Stimulated activated CD8-positive, alpha-beta memory T cell treated with anti-CD3 and anti-CD28 coated beads, Interleukin-12 subunit alpha, Interleukin-12 subunit beta, amount 100 ng/mL, for 1 hour (primary cell): ENCODE measurements around the gene CANT1.
"Not testable (repeated sequence)": the region's sequence is repeated elsewhere in the genome, so short reads cannot be mapped to it uniquely, and the experiment has no call there.

Experiments
- DNase-seq: peaks from one replicate; pipeline ENCODE4 v3.0.0-alpha.2; 2020; ENCODE audit warnings: low read depth

The CANT1 gene

DNA sequence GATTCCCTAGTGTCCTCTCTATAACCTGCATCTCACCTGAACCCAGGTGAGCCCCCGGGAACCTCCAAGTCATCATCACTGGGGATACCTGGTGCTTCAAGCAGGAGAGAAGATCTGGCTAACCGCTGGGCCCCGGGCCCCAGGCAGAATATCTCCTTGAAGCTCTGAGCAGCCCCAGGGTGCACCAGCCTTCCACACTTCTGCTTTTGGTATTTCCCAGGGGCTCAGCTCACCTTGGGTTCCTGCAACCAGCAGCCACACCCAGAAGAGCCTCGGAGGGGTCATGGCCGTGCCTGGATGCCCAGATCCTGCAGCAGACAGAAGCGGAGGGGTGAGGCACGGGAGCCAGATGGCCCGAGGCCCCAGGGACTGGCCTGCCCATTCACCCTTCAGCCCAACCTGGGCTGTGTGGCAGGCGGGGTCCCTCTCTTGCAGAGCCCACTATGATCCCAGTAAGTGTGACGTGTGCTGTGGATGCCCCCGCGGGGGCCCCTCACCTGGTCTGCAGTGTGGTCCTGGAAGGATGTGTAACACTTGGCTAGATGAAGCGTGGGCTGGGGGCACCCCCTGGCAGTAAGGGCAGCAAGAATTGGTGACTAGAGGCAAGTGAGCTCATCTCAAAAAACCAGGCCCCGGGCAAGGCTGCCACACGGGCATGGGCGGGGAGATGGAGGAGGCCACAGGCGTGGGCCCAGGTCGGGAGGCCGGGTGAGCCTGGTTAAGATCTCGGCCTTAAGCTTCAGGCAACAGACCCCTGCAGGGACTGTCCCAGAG, 32.5 kb downstream of the CANT1 start:
- no peak for DNase-seq

DNA sequence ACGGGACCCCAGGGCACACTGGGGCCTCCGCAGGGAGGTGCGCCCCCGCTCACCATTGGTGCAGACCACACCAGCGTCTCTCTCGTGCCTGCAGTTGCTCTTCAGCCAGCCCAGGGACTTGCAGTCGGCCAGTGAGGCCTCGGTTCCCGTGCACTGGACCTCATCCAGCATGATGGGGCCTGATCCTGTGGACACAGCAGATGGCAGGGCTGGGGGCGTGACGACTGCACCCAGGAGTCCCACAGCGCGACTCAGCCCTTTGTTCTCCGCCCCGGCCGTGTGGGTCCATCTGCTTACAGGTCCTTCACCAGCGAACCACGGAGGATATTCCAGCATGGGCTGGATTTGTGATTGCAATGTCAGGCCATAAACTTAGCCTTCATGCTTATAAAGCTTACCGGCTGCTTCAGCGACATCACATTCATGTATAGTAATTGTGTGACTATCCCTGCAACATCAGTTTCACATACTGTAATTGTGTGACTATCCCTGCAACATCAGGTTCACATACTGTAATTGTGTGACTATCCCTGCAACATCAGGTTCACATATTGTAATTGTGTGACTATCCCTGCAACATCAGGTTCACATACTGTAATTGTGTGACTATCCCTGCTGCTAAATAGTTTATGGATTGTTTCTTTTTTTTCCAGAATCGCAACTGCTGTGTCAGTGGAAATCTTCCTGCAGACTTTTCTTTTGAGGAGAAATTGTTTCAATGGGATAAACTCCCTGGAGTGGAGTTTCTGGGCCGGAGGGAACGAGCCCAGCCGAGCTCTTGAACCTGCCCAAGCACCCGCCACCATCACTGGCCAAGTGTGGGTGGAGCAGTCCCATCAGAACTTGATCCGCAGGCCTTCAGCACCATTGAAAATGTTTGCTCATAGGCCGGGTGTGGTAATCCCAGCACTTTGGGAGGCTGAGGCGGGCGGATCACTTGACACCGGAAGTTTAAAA, 34.7 kb downstream of the CANT1 start:
- no peak for DNase-seq

DNA sequence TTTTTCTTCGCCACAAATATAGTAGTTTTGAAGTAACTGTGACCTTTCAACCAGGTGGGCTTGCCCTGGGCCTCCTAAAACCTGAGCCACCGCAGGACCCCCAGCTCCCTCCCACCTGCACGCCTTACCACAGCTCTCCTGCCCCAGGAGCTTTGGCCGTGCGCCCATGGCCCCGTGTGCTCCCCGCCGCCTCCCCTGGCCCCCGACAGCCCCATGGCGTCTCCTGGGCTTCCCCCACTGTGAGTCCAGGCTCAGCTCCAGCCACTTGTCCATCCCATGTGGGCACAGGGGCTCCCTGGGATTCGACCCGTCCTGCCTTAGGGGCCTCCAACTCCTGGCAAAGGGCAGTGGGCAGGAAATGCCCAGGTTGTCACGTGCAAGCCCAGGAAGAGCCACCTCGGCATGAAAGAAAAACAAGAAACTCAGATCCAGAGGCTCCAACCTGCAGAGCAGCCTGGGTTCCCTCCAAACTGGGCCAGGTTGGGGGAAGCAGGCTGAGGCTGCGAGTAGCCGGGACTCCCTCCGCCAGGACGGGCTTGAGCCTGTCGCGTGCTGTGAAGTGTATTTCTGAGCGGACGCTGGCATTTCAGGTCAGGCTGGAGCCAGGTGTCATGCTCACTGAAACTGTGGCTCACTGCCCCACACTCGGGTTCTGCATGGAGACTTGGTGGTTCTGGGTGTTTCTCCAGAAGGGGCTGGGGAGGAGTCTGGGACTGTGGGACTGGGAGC, 35.6 kb downstream of the CANT1 start:
- no peak for DNase-seq

DNA sequence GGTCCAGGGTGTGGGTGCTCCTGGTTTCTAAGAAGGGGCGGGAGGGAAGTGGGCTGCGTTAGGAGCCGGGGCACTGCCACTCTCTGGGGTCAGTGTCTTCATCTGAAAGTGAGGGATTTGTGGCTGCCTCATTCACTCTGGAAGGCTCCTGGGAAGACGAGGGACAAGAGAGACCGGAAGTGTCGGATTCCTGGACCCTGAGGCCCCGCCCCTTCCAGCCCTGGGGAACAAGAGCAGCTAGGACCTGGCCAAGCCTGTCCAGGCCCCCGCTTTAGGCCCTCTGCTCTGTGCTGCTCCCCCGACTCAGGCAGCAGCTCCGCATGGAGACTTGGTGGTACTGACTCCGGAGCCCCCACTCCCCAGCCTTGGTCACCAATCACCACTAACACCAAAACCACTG, 36.4 kb downstream of the CANT1 start:
- DNase-seq: no peak

DNA sequence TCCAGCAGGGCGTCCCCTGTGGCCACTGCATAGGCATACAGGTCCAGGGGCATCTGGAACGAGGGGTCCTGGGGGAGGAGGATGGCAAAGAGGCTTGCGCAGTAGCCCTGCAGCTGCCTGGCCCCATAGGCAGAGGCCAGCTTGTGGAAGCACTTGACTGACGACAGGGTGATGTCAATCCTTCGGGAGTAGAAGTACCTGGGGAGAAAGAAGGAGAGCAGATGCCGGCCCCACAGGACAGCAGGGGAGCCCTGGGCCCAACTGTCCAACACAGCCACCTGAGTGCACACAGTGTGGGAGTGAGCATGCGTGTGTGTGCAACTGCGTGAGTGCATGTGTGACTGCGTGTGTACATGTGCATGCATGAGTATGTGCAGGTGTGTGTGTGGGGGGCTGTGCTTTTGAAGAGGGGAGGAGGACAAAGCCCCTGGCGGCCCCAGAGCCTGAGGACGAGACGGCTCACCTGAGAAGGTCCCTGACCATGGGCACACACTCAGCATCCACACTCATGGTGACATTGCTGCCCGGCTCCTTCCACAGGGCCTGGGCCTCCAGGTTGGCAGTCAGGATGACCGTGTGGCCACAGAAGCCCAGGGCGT, 37.0 kb downstream of the CANT1 start:
- no peak for DNase-seq

DNA sequence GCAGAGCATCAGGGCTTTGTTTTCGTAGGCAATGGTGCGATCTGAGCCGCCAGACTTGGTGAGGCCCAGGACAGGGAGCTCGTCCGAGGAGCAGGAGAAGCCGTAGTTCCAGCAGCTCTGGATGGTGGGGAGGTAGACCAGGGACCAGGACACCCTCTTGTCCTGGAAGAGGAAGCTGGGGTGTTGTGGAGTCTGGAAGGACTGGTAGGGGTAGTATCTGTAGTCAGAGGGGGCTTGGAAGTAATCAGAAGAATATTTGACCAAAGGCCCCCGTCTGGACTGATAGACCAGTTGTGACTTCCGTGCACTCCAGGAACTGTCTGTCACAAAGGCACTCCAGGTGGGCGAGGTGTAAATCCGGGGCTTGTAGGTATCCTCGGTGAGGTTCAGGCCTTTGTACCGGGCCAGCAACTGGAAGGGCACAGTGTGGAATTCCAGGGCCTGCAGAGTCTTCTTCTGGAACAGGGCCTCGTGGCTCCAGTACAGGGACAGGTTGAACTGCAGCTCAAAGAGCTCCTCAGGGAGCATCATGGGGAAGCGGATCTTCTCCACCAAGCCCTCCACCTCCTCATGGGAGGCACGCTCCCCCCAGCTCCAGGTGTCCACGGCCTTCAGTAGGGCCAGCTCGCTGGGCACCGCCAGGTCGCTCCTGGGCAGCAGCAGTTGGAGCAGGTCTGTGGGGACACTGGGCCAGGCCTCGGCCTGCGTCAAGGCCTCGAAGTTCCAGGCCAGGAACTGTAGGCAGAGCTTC, 37.6 kb downstream of the CANT1 start:
- no peak for DNase-seq

DNA sequence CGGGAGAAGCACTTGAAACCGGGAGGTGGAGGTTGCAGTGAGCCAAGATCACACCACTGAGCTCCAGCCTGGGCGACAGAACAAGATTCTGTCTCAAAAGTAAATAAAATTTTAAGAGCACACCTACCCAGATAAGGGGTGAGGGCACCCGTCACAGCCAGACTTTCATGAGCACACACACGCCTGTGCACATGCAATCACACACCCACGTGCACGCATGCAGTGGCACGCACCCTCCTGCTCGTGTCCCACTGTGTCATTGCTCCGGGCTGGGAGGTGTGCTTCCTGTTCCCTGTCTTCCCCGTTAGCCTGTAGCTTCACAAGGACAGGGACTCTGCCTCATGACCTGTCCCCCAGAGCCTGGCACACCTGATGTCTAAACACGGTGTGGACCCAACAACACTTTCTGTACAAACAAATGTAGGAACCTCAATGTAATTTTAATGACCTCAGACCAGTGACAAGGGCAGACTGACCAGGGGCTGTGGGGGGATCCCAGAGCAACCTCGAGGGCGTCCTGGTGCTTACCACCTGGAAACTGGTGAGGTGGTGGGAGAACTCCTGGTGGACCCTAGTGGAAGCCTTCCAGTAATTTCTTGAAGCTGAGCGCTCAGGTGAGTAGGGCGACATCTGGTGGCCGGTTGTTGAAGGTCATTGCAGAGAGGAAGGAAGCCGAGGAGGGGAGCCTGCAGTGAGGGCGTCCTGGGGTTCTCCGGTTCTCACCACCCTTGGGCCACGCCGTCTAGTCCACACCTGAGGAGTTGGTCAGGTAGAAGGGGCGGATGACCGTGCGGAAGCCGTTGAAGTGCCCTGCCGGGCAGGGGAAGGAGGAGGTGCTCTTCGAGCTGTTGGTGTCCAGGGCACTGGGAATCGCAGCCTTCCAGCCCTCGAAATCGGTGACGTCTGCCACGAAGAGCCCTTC, 38.5 kb downstream of the CANT1 start:
- DNase-seq: peak; percentile 67

DNA sequence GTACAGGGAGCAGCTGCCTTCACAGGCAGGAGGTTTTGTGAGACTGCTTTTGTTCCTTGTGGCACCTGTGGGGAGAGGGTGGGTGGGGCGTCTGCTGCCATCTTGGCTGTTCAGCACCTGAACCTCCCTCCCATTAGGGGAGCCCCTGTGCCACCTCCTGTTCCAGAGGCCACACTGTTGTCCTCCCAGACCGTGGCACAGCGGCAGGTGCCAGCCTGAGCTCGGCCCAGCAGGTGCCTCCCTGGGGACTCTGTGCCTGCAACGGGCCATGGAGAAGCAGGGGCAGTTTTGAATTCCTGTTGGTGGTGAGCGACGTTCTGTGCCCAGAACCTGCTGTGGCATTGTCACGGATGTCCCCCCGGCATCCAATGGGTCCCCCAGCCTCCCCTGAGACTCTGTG, 39.7 kb downstream of the CANT1 start:
- no peak for DNase-seq

DNA sequence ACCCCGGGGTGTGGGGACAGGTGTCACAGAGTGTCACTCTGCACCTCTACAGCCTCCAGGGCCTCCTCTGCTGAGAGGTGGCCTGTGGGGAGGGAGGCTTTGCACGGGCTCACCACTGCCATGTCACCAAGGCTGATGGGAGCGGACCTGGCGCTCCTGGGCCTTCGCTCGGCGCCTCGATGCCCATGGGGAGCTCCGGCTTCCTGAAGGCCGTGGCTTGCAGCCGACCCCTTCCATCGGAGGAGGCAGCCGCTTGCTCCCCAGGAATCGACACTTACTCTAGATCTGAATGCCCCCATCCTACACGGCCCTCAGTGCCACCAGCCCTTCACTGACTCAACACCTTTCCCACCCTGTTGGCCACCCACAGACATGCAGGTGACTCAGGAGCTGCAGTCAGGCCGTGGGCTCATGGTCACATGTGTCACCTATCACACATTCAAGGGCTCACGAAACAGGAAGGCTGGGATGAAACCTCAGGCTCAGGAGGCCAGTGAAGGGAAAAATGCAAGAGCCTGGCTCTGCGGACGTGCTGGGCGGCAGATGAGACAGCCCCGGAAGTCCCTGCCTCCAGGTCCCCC, 41.7 kb downstream of the CANT1 start:
- DNase-seq: no peak

DNA sequence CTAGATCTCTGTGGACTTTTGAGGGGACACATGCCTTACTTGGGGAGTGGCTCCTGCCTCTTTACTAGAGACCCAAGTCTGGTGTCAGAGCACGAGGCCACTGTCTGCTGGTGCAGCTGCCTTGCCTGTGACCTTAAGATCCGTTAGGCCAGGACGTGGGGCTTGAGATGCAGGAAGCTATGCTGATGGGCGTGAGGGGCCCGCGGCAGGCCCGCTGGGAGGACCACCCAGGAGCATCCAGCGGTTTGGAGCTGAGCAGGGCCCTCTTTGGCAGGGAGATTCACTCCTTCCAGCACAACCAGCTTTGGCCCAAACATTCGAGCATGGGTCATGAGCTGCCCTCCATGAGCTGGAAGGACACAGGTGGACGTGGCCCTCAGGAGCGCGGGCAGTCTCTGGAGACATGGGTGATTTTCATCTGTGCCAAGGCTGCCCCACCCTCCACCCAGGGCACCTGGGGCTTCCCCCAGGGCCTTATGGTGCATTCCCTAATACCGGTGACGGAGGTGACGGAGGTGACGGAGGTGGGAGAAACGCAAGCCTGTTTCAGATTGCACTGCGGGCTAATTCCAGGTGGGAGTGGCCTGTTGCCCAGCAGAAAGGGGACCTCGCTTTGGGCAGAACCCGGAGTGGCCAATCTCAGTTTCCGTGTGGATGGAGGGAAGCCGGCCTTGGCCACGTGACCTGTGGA, 42.5 kb downstream of the CANT1 start:
- DNase-seq: no peak

DNA sequence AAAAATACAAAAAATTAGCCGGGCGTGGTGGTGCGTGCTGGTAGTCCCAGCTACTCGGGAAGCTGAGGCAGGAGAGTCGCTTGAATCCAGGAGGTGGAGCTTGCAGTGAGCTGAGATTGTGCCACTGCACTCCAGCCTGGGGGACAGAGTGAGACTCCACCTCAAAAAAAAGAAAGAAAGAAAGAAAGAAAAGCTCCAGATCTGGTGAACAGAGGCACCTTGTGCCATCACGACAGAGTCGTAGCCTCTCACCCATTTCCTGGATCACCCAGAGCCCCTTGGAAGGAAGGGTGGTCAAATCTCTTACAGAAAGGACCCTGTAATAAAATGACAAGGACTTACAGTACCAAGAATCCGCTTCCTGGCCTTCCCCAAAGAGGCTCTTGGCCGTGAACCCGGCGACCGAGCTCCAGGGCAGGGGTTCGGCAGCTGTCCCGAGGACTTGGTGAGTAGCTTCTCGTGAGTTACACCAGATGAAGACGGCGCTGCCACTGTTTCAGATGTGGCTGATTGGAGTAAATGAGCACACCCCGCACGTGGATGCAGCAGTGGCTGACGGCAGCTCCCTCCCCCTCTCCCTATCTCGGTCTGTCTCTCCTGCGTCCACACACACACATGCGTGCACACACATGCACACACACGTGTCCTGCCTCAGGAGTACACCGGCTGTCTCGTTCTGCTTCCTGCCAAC, 43.3 kb downstream of the CANT1 start:
- DNase-seq: no peak

DNA sequence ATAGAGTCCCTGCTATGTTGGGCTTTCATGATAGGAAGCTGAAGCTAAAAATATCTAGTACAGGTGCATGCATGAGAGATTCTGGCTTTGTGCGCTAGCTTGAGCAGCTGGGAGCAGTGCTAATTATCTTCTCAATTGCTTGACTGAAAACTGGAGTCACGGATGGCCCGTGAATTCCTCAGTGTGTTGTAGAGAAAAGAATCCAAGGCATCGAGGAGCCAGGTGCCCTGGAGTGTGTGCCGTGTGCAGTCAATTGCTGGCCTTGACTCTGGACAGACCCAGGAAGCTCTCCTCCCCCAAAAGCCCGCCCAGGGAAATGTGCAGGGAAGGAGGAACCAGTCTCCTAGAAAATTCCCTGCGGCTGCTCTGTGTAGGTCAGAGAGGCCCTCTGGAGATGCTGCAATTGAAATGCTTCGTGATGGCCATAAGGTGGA, 44.1 kb downstream of the CANT1 start:
- no peak for DNase-seq

DNA sequence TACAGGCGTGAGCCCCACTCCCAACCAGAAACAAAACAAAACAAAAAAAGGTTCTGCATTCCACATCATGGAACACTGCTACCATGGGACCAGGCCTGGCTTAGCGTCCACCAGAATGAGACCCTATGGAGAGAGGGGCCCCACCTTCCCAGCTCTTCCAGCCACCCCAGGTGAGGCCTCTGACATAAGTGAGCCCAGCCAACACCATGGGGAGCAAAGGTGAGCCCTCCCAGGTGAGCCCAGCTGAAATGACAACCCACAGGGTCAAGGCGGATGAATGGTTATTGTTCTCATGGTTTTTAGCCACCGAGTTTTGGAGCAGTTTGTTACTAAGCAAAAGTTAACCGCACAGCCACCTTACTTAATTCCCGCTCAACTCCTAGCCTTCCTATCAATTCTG, 46.2 kb downstream of the CANT1 start:
- no peak for DNase-seq

DNA sequence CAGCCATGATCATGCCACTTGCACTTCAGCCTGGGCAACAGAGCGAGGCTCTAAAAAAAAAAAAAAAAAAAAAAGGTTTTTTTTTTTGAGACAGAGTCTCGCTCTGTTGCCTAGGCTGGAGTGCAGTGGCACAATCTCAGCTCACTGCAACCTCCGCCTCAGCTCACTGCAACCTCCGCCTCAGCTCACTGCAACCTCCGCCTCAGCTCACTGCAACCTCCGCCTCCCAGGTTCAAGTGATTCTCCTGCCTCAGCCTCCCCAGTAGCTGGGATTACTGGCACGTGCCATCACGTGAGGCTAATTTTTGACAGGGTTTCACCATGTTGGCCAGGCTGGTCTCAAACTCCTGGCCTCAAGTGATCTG, 46.6 kb downstream of the CANT1 start:
- DNase-seq: not testable (repeated sequence)

DNA sequence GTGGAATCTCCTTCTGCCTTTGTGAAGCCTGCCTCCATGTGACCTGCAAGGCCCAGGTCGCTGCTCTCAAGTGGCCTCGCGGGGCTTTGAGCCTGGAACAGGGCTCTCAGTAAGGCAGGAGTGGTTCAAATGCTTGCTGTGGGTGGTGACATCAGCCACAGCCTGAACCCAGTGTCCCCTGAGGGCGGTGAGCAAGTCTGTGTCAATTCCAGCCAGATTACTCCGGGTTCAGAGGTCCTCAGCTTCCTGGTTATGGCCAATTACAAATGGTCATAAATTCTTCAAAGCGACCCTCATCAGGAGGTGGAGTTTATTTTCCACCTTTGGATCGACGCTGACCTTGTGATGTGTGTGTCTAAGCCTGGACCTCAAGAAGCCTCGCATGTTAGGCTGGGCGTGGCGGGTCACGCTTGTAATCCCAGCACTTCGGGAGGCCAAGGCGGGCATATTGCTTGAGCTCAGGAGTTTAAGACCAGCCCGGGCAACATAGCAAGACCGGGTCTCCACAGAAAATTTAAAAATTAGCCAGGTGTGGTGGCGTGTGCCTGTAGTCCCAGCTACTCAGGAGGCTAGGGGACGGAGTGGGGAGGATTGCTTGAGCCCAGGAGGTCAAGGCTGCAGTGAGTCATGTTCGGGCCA, 47.1 kb downstream of the CANT1 start:
- no peak for DNase-seq

DNA sequence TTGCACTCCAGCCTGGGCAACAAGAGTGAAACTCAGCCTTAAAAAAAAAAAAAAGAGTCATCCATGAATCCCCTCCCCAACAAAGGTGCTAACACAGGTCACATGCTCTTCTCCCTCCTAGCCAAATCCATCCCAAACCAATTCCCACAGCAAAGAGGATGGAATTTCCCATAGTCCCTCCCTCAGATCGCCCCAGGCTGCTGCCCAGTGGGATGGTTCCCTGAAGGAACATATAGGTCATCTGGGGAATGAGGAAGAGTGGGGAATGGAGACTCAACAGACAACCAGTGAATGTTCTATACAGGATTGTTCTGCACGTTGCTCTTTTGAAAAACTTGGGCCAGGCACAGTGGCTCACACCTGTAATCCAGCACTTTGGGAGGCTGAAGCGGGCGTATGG, 48.0 kb downstream of the CANT1 start:
- DNase-seq: no peak

DNA sequence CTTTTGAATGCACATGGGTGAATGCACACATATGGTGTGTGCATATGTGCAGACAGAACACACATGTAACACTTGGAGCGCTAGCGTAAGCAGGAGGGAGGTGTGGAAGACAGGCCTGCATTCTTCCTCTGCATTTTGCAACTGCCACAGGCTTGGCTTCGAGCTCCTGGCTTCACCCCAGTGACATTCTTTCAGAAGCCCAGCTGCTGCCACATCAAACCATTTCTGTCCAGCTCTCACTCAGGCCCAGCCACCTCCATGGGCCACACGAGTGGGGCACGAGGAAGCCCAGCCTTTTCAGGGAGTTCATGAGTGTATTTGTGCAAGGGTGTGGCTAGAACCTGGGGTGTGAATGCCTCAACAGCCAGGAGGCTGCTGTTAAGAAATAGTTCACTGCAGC, 48.6 kb downstream of the CANT1 start:
- DNase-seq: no peak

DNA sequence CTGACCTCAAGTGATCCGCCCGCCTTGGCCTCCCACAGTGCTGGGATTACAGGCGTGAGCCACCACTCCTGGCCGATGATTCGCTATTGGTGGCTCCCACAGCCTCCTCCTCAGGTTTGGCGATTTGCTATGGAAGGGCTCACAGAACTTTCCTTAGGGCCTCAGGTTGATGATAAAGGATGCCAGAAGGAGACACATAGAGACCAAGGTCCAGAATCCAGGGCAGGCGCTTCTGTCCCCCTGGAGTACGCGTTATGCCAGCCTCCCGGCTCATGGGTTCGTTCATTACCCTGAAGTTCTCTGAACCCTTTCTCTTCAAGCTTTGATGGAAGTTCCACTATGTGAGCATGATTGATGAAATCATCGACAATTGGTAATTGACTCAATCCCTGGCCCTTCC, 49.8 kb downstream of the CANT1 start:
- no peak for DNase-seq
